NT2/D1 (cell line): ENCODE results near the gene EXOC3L4.
A peak's percentile ranks its signal among the peaks of the same experiment; 100 is the strongest.
"Not testable (repeated sequence)": the region's sequence is repeated elsewhere in the genome, so short reads cannot be mapped to it uniquely, and the experiment has no call there.

Experiments used
- DNase-seq: peaks from one replicate; pipeline ENCODE4 v3.0.0-alpha.2; 2011; ENCODE audit warnings: low read depth, low spot score
- H3K27me3 ChIP-seq: 2 replicates; pipeline ENCODE4 v1.6.0; 2011; ENCODE audit warnings: mild to moderate bottlenecking; ENCODE audit not compliant: insufficient read length, insufficient read depth
- H3K36me3 ChIP-seq: 2 replicates; pipeline ENCODE4 v1.6.1; 2011; ENCODE audit warnings: mild to moderate bottlenecking, low read length, mixed read lengths; ENCODE audit not compliant: insufficient read depth, insufficient read length
- H3K4me1 ChIP-seq: 2 replicates; pipeline ENCODE4 v1.5.1; 2011; ENCODE audit not compliant: insufficient read depth, insufficient read length
- H3K4me3 ChIP-seq: 2 replicates; pipeline ENCODE4 v1.5.1; 2011; ENCODE audit warnings: low read depth; ENCODE audit not compliant: insufficient read length
- H3K9ac ChIP-seq: 2 replicates; pipeline ENCODE4 v1.6.0; 2011; ENCODE audit warnings: low read depth; ENCODE audit not compliant: insufficient read length
- H3K9me3 ChIP-seq: 2 replicates; pipeline ENCODE4 v1.5.1; 2011; ENCODE audit warnings: mild to moderate bottlenecking, low read length; ENCODE audit not compliant: insufficient read depth
- SUZ12 ChIP-seq: IDR thresholded peaks from 2 replicates; pipeline ENCODE4 v1.6.1; 2011; ENCODE audit not compliant: insufficient read length, insufficient read depth; ENCODE audit errors: extremely low read depth
- YY1 ChIP-seq: IDR thresholded peaks from 2 replicates; pipeline ENCODE4 v1.6.1; 2011; ENCODE audit not compliant: insufficient read length, insufficient read depth
- ZNF274 ChIP-seq: IDR thresholded peaks from 2 replicates; pipeline ENCODE4 v1.6.1; 2011; ENCODE audit warnings: mild to moderate bottlenecking, low read depth, low read length

Gene EXOC3L4

DNA sequence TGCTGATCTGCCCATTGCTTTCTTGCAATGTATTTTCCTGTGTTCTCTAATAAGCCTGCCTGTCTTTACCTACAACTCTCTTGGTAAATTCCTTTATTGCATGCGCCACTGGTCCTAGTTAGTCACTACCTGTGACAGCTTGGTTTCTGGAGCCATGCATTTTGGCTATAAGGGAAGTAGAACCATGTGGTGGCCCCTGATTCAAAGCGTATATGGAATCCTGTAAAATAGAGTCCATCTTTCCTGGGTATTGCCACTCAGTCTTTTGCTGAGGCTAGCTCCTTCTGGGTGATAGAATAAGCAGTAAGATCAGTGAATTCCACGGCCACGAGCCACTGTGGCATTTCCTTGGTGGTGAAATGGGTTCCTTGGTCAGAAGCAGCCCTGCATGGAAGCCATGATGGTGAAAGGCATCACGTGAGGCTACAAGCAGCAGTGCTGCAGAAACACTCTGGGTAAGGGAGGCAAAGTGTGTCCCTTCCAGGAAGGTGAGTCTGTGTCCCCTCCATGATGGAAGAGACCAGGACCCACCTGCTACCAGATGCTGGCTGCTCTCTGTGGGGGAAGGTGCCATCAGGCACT is 48.3 kb downstream of the EXOC3L4 start:
- Histone ChIP-seq H3K9me3 (no peaks in the 10 kb centered on the region), H3K4me1 (peaks cover 4% of the 10 kb centered on the region), H3K36me3 (no peaks in the 10 kb centered on the region), H3K27me3 (no peaks in the 10 kb centered on the region), H3K9ac (no peak overlapping the region), H3K4me3 (no peak overlapping the region)
- DNase-seq = no peak
- TF ChIP-seq ZNF274 = no peak
- no peak for TF ChIP-seq YY1
- no peak for TF ChIP-seq SUZ12

- H3K4me3 ChIP-seq = no peak overlapping the region
- TF ChIP-seq YY1 = no peak
- no peak overlapping the region for H3K9ac ChIP-seq
- H3K27me3 ChIP-seq = no peaks in the 10 kb centered on the region
- H3K36me3 ChIP-seq = no peaks in the 10 kb centered on the region
- no peak for DNase-seq
- H3K9me3 ChIP-seq = no peaks in the 10 kb centered on the region
- H3K4me1 ChIP-seq = no peaks in the 10 kb centered on the region
These were observed 49.0 kb downstream of the EXOC3L4 start for GRCh38 chr14:103143506-103143905.

- no peaks in the 10 kb centered on the region for H3K4me1 ChIP-seq
- no peaks in the 10 kb centered on the region for H3K27me3 ChIP-seq
- no peak for TF ChIP-seq ZNF274
- TF ChIP-seq SUZ12 = no peak
- TF ChIP-seq YY1 = no peak
- DNase-seq = no peak
- H3K36me3 ChIP-seq = no peaks in the 10 kb centered on the region
- H3K9ac ChIP-seq = no peak overlapping the region
- no peak overlapping the region for H3K4me3 ChIP-seq
- H3K9me3 ChIP-seq = no peaks in the 10 kb centered on the region
These were observed 49.6 kb downstream of the EXOC3L4 start for GRCh38 chr14:103144085-103144484.

- no peak overlapping the region for H3K4me3 ChIP-seq
- H3K4me1 ChIP-seq = no peaks in the 10 kb centered on the region
- H3K9me3 ChIP-seq = no peaks in the 10 kb centered on the region
- H3K27me3 ChIP-seq = no peaks in the 10 kb centered on the region
- H3K9ac ChIP-seq = no peak overlapping the region
- DNase-seq = no peak
- no peak for TF ChIP-seq ZNF274
- TF ChIP-seq YY1 = no peak
- TF ChIP-seq SUZ12 = no peak
- no peaks in the 10 kb centered on the region for H3K36me3 ChIP-seq
These were observed 51.7 kb downstream of the EXOC3L4 start for GRCh38 chr14:103146141-103146709.

- DNase-seq = no peak
- Histone ChIP-seq H3K9me3 (no peaks in the 10 kb centered on the region), H3K27me3 (no peaks in the 10 kb centered on the region), H3K4me3 (no peak overlapping the region), H3K9ac (no peak overlapping the region), H3K4me1 (no peaks in the 10 kb centered on the region), H3K36me3 (no peaks in the 10 kb centered on the region)
- no peak for TF ChIP-seq ZNF274
- TF ChIP-seq SUZ12 = no peak
- TF ChIP-seq YY1 = no peak
These were observed 55.1 kb downstream of the EXOC3L4 start for GRCh38 chr14:103149351-103150237.

DNA sequence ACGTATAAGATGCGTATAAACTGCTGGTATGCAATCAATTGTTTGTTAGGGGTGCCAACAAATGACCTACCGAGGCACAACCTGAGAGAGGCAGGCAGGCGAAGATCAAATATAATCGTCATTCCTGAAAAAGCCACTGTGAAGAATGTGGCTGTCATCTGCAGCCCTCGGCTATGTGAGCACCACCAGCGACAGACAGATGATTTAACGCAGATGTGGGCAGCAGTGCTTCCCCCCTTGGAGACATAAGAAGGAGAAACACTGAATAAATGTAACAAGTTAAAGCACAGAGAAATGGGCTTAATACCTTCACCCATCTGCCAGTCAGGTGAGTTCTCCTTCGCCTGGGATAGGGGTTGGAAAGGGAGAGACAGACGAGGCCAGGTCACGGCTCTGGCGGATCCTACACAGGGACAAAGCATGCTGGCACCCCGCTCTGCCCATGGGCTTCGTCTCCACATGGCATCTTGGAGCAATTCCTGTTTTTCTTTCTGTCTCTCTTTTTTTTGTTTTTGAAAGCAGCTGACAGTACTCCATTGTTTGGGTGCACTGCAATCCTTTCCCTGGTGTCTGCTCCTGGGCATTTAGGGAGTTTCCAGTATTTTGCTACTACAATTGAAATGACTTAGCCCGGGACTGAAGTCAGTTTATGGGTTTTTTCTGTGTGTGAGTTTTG is 56.9 kb downstream of the EXOC3L4 start:
- H3K36me3 ChIP-seq = no peaks in the 10 kb centered on the region
- no peak overlapping the region for H3K4me3 ChIP-seq
- H3K9me3 ChIP-seq = no peaks in the 10 kb centered on the region
- peaks cover 2% of the 10 kb centered on the region for H3K4me1 ChIP-seq
- no peak for DNase-seq
- no peak for TF ChIP-seq ZNF274
- no peak for TF ChIP-seq YY1
- TF ChIP-seq SUZ12 = no peak
- H3K27me3 ChIP-seq = no peaks in the 10 kb centered on the region
- H3K9ac ChIP-seq = peak overlapping the region; percentile 21

- no peak for DNase-seq
- Histone ChIP-seq H3K4me3 (no peak overlapping the region), H3K36me3 (no peaks in the 10 kb centered on the region), H3K4me1 (peaks cover 6% of the 10 kb centered on the region), H3K9me3 (no peaks in the 10 kb centered on the region), H3K27me3 (no peaks in the 10 kb centered on the region), H3K9ac (no peak overlapping the region)
- TF ChIP-seq ZNF274 = no peak
- no peak for TF ChIP-seq SUZ12
- no peak for TF ChIP-seq YY1
These were observed 60.5 kb downstream of the EXOC3L4 start for GRCh38 chr14:103155010-103155409.

GRCh38 chr14:103155416-103155815 is 60.9 kb downstream of the EXOC3L4 start:
- H3K9ac ChIP-seq, H3K36me3 ChIP-seq, H3K27me3 ChIP-seq, H3K4me3 ChIP-seq, H3K4me1 ChIP-seq, H3K9me3 ChIP-seq, DNase-seq: not testable (repeated sequence)
